Measurements from ENCODE around the gene NOXA1. TPM values are rescaled to one million over a fixed set of nuclear protein-coding genes. Genes with fewer than 3 reads are reported as not detected.

The NOXA1 gene
- polyA plus RNA-seq, 1 experiment = 0.32 TPM

GRCh38 chr9:137452761-137453642, 29.8 kb downstream of the NOXA1 start:
- no peaks in the 10 kb centered on the region for H3K27me3 ChIP-seq (ENCODE audit: control insufficient read depth, insufficient read depth, low read length)
- CTCF ChIA-PET = interaction anchor here (1.5 to 1.7 kb wide), 2 partner anchors 10 to 30 kb away, joined by 4 to 5 read pairs; partner anchors contain the start of genes EXD3 and NOXA1
- POLR2A ChIA-PET = no interaction called here
- H3K4me3 ChIP-seq (ENCODE audit: low read depth, low read length) = peak overlapping the region; percentile 33
- TF ChIP-seq CTCF (IDR thresholded peaks at IDR 0.05; ENCODE audit: insufficient read depth, low read depth, low read length) = no peak
- H3K36me3 ChIP-seq (ENCODE audit: control insufficient read depth, insufficient read depth, low read length) = peaks cover 28% of the 10 kb centered on the region
- DNase-seq (ENCODE audit: low read depth) = no peak

- POLR2A ChIA-PET = no interaction called here
- TF ChIP-seq CTCF (IDR thresholded peaks at IDR 0.05; ENCODE audit: insufficient read depth, low read depth, low read length) = no peak
- Histone ChIP-seq H3K27me3 (ENCODE audit: control insufficient read depth, insufficient read depth, low read length) (no peaks in the 10 kb centered on the region), H3K36me3 (ENCODE audit: control insufficient read depth, insufficient read depth, low read length) (peaks cover 26% of the 10 kb centered on the region), H3K4me3 (ENCODE audit: low read depth, low read length) (peak overlapping the region; percentile 33)
- CTCF ChIA-PET = interaction anchor here (0.9 to 1.7 kb wide), 3 partner anchors 10 to 81 kb away, joined by 3 to 5 read pairs (median 4); partner anchors contain the start of genes EXD3 and NOXA1
- DNase-seq (ENCODE audit: low read depth) = no peak
Observed at GRCh38 chr9:137453643-137454081, 30.5 kb downstream of the NOXA1 start.

GRCh38 chr9:137454145-137454596, 31.0 kb downstream of the NOXA1 start:
- ChIA-PET CTCF (interaction anchor here (0.9 to 1.7 kb wide), 3 partner anchors 11 to 81 kb away, joined by 3 to 5 read pairs (median 4); partner anchors contain the start of genes EXD3 and NOXA1), POLR2A (no interaction called here)
- Histone ChIP-seq H3K4me3 (ENCODE audit: low read depth, low read length) (no peak overlapping the region), H3K27me3 (ENCODE audit: control insufficient read depth, insufficient read depth, low read length) (no peaks in the 10 kb centered on the region), H3K36me3 (ENCODE audit: control insufficient read depth, insufficient read depth, low read length) (peaks cover 24% of the 10 kb centered on the region)
- TF ChIP-seq CTCF (IDR thresholded peaks at IDR 0.05; ENCODE audit: insufficient read depth, low read depth, low read length) = no peak
- no peak for DNase-seq (ENCODE audit: low read depth)

GRCh38 chr9:137454597-137455358, 31.6 kb downstream of the NOXA1 start:
- DNase-seq (ENCODE audit: low read depth) = no peak
- H3K36me3 ChIP-seq (ENCODE audit: control insufficient read depth, insufficient read depth, low read length) = peaks cover 20% of the 10 kb centered on the region
- no peaks in the 10 kb centered on the region for H3K27me3 ChIP-seq (ENCODE audit: control insufficient read depth, insufficient read depth, low read length)
- H3K4me3 ChIP-seq (ENCODE audit: low read depth, low read length) = no peak overlapping the region
- TF ChIP-seq CTCF (IDR thresholded peaks at IDR 0.05; ENCODE audit: insufficient read depth, low read depth, low read length) = no peak
- CTCF ChIA-PET = interaction anchor here (0.9 kb wide), 1 partner anchor 80 kb away, joined by 3 read pairs; no protein-coding TSS in a partner anchor
- POLR2A ChIA-PET = no interaction called here

Measured in BJ (cell line).